NOMO-1 treated with DMSO at 0.1 percent for 48 hours (cell line): ENCODE results near the gene ACOT13.
A peak's percentile ranks its signal among the peaks of the same experiment; 100 is the strongest.
"Not testable (repeated sequence)": the region's sequence is repeated elsewhere in the genome, so short reads cannot be mapped to it uniquely, and the experiment has no call there.

ENCODE experiments used
- DNase-seq: peaks from one replicate; lab custom pipeline; 2025; ENCODE audit not compliant: unreplicated experiment; lab: John Stamatoyannopoulos, UW

The ACOT13 gene

GRCh38 chr6:24666641-24667377 lies at the start of gene ACOT13, which contains the start of gene TDP2:
Gene ACOT13 (plus strand): TSS chr6:24667077. CDS start chr6:24667264, 187 bp downstream.
Gene TDP2 (minus strand): TSS chr6:24666899. CDS start chr6:24666862, 37 bp downstream.
- DNase-seq, result peak; percentile 94

DNA sequence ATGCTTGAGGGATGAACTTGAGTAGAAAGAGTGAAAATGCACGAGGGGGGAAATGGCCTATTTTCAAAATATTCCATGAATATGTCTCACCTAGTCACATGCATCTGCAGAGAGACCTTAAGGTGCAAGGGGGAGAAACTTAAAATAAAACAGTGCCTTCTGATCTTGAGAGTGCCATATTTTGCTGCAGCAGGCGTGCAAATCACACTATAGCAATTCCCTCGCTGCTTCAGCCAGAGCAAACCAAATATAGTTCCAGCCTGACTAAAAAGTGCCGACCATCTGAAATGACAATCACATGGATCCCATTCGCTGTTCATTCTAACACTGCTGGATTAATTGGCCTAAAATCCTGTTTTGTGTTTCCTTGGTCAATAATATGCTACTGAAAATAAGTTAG lies 47.2 kb upstream of the ACOT13 start:
- DNase-seq, result no peak

GRCh38 chr6:24620637-24621036 lies 46.2 kb upstream of the ACOT13 start:
- DNase-seq, result no peak

GRCh38 chr6:24621626-24622289 lies 45.1 kb upstream of the ACOT13 start:
- no peak for DNase-seq

GRCh38 chr6:24630856-24631505 lies 35.9 kb upstream of the ACOT13 start:
- DNase-seq, result no peak

DNA sequence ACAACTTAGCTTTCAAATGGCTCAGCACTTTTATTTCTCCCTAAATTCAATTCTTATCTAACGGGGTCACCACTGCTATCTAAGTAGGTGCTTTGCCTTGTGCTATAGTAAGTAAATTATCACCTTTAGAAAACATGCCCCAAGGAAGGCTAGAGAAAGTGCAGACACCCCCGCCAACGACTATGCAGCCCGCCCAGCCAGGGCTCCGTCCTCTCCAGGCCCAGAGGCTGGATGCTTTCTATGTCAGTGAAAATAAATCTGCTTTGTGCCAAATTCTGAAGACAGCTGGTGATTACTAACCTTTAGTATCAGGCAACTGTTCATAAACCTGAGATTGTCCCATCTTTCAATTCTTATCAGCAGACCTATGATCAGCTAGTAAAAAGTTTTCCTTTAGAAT lies 35.2 kb upstream of the ACOT13 start:
- DNase-seq, result no peak

DNA sequence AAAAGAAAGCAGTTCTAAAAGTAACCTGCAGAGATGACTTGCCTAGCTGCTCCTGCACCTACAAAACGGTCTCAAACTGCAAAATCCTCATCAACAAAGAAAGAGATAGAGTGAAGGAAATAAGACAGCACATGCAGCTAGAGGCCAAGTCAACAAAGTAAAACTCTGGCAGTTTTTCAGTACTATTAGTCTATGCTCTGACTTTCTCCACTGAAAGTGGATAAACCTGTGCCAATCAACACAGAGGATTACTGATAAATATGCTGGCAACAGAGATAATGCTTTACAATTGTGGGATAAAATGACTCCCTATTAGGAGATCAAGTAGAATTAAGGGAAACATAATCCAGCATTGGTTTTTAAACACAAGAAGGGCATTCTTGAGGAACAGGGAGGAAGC lies 34.3 kb upstream of the ACOT13 start:
- DNase-seq, result no peak

DNA sequence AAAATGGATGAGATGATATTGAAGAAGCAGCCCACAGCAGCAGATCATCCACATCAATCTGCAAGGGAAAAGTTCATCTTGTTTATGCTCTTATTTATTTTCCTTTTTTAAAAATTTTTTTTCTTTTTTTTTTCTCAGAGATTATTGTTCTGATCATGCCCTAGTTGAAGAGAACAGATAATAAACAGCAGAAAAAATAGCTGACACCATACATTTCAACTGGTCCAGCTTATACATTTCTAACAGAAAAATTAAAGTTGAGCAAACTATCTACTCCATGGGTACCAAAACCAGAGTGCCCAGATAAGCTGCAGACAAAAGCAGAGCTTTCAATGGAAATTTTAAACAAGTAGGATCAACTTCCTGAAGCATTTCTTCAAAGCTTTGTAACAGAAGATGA lies 30.2 kb upstream of the ACOT13 start:
- no peak for DNase-seq

GRCh38 chr6:24640166-24640565 lies 26.7 kb upstream of the ACOT13 start:
- no peak for DNase-seq

DNA sequence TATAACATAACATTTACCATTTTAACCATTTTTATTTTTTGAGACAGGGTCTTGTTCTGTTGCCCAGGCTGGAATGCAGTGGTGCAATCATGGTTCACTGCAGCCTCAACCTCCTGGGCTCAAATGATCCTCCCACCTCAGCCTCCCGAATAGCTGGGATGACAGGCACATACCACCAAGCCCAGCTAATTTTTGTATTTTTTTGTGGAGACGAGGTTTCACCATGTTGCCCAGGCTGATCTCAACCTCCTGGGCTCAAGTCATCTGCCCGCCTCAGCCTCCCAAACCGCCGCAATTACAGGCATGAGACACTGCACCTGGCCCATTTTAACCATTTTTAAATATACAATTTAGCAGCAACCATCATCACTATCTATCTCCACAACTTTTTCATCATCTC lies 26.2 kb upstream of the ACOT13 start:
- not testable (repeated sequence) for DNase-seq

GRCh38 chr6:24642061-24642460 lies 24.8 kb upstream of the ACOT13 start:
- no peak for DNase-seq

- no peak for DNase-seq
Observed at GRCh38 chr6:24643920-24644319, 23.0 kb upstream of the ACOT13 start.

- DNase-seq, result no peak
Observed at GRCh38 chr6:24644377-24644776, 22.5 kb upstream of the ACOT13 start.

DNA sequence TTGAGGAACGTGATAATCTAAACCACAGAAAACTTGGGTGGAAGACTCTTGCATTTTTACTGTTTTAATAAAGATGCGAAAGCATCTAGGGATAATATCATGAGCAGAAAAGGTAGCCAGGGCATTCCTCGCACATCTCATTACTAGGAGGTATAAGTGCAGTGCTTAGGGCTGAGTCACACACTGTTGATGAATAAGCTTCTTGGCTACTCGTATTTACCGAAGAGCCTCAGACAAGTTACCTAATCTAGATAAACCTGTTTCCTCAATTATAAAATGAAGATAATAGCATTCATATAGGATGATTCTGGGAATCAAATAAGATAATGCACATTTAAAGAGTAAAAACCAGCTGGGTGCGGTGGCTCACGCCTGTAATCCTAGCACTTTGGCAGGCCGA lies 20.1 kb upstream of the ACOT13 start:
- no peak for DNase-seq

GRCh38 chr6:24648276-24648675 lies 18.6 kb upstream of the ACOT13 start:
- no peak for DNase-seq

DNA sequence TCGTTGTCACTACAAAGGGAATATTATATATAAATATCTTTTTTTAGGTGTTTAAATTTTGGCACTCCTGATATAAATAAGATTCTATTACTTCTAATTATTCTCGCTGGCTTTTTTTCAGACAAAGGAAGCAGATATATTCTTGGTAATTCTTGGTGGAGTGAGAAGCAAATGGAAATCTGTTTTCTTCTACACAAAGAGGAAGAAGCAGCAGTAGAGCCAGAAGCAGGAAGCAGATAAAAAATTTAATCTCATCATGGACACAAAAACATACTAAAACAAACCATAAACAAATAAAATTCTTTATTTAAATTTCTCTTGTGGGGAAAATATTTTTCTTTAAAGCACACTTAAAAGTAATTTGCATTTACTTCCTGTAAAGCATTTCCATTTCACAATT lies 17.2 kb upstream of the ACOT13 start:
- no peak for DNase-seq

DNA sequence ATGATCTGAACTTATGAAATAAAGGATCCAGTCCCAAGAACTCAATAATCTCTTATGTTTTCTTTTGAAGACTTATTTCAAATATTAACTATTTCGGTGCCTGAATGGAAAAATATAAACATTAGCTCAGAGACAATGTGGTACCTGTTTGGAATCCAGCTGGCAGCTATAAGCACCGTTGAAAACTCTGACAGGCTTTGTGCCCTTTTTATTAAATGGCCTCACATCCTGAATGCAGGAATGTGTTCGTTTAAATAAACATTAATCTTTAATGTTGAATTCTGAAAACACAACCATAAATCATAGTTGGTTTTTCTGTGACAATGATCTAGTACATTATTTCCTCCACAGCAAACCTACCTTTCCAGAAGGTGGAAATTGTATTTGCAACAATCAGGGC lies 16.5 kb upstream of the ACOT13 start:
- DNase-seq, result no peak

GRCh38 chr6:24655215-24655614 lies 11.7 kb upstream of the ACOT13 start:
- no peak for DNase-seq

- DNase-seq, result no peak
Observed at GRCh38 chr6:24658573-24659560, 8.0 kb upstream of the ACOT13 start.

DNA sequence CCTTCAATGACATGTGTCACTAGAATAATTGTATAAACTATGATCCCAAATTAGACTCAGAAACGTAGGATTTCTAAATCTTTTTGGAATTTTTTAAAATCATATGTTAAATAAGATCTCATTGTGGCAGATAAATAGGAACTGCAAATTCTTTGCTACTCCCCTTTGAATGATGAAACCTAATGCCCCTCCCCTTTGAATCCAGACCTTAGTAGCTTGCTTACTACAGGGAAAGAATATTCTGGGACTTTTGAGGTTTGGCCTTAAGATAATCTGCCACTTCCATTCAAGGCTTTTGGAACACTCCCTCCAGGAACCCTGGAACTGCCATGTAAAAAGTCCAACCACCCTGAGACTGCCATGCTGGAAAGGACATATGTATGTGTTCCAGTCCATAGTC lies 7.3 kb upstream of the ACOT13 start:
- no peak for DNase-seq

- no peak for DNase-seq
Observed at GRCh38 chr6:24660105-24660504, 6.8 kb upstream of the ACOT13 start.
